HG03378 (cell line): ENCODE results near the gene ENTPD3.

Experiments
- ATAC-seq: cut with Tn5 transposase; IDR thresholded peaks from one replicate; pipeline ENCODE4 v1.9.1; 2021; ENCODE audit warnings: mild to moderate bottlenecking, moderate library complexity; ENCODE audit not compliant: unreplicated experiment

The ENTPD3 gene

GRCh38 chr3:40404591-40405198 is 17.7 kb downstream of the ENTPD3 start:
- ATAC-seq: no peak

- no peak for ATAC-seq
Observed at GRCh38 chr3:40407007-40407406, 20.0 kb downstream of the ENTPD3 start.

GRCh38 chr3:40407611-40408010 is 20.6 kb downstream of the ENTPD3 start:
- ATAC-seq: no peak

GRCh38 chr3:40414270-40414669 is 27.3 kb downstream of the ENTPD3 start:
- no peak for ATAC-seq

- no peak for ATAC-seq
Observed at GRCh38 chr3:40417845-40418543, 31.0 kb downstream of the ENTPD3 start.

GRCh38 chr3:40422861-40423260 is 35.9 kb downstream of the ENTPD3 start:
- no peak for ATAC-seq

- no peak for ATAC-seq
Observed at GRCh38 chr3:40427045-40427669, 40.2 kb downstream of the ENTPD3 start.

GRCh38 chr3:40432793-40433192 is 45.8 kb downstream of the ENTPD3 start:
- no peak for ATAC-seq

- no peak for ATAC-seq
Observed at GRCh38 chr3:40437889-40438288, 50.9 kb downstream of the ENTPD3 start.

- no peak for ATAC-seq
Observed at GRCh38 chr3:40445062-40445461, 58.1 kb downstream of the ENTPD3 start.

GRCh38 chr3:40445880-40446279 is 58.9 kb downstream of the ENTPD3 start:
- ATAC-seq: no peak

GRCh38 chr3:40450438-40450837 is 63.5 kb downstream of the ENTPD3 start:
- no peak for ATAC-seq

- ATAC-seq: no peak
Observed at GRCh38 chr3:40451551-40451950, 64.6 kb downstream of the ENTPD3 start.

- ATAC-seq: no peak
Observed at GRCh38 chr3:40452057-40452456, 65.1 kb downstream of the ENTPD3 start.

GRCh38 chr3:40452562-40452875 is 65.5 kb downstream of the ENTPD3 start:
- no peak for ATAC-seq

- ATAC-seq: peak; percentile 96
Observed at GRCh38 chr3:40452876-40453730, 66.1 kb downstream of the ENTPD3 start.

- no peak for ATAC-seq
Observed at GRCh38 chr3:40453933-40454332, 66.9 kb downstream of the ENTPD3 start.

- ATAC-seq: no peak
Observed at GRCh38 chr3:40455328-40455727, 68.3 kb downstream of the ENTPD3 start.

GRCh38 chr3:40456279-40456939 is 69.4 kb downstream of the ENTPD3 start:
- no peak for ATAC-seq

GRCh38 chr3:40456940-40457823 is 70.2 kb downstream of the ENTPD3 start, which contains the start of gene RPL14:
TSS of gene RPL14 (plus strand) at chr3:40457339. CDS start at chr3:40457472, 133 bp downstream.
- ATAC-seq: peak; percentile 55
